Stimulated activated CD4-positive, alpha-beta T cell treated with anti-CD3 and anti-CD28 coated beads, Interleukin-12 subunit alpha, Interleukin-12 subunit beta, amount 100 ng/mL, for 48 hours (primary cell): ENCODE measurements around the gene VSIG10.
"Not testable (repeated sequence)": the region's sequence is repeated elsewhere in the genome, so short reads cannot be mapped to it uniquely, and the experiment has no call there.

Source experiments
- DNase-seq, 3 donors: peaks; one replicate each; pipeline ENCODE4 v3.0.0-alpha.2; 2020; ENCODE audit warnings: low read depth in 2 of 3, low spot score in 1 of 3

VSIG10 gene

DNA sequence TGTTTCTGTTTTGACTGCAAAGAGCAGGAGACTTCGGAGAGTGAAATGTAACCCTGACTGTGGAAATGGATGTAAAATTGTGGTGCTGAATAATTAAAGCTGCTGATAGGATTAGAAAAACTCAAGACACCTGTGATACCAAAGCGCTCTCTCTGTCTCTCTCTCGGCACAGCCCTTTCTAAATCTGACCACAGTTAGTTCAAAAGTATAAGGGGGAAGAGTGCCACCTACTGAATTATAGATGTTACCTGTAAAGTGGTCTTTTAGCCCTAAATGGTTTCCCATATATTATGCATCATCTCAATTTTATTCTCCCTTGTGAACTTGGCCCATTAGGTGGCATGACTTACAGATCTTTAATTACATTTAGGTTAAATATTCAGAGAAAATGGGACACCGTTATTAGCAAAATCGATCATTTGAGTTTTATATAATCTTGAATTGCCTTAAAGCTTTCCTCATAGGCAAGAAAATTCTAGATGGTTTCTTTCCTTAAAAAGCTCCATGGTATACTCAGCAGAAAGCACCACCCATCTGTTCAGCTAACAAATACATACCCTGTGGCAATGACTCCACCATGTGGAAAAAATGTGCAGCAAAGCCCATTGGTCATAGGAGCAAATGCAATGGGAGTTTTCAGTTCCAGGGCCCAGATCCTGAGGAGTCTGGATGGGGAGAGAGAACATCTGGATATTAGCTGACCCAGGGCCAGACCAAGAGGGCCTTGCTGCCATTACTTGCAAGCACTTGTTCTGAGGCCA is 69.2 kb downstream of the VSIG10 start:
- DNase-seq = no peak

DNA sequence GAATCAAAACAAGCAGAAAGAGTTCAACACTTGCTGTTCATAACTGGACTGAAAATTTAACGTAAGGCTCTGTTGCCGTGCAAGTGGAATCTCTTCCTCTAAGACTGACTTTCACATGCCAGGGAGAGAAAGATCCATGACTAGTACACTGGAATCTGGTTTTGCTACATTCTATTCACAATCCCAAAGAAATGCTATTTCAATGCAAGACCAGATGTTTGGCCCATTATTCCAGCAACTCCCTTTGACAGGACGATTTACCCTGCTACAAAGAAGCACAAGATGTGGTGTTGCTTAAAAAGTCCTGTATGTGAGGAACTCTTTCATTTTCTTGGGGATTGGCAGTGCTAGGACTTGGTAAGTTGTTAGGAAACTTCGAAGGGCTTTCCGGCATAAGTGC is 69.9 kb downstream of the VSIG10 start:
- no peak for DNase-seq

DNA sequence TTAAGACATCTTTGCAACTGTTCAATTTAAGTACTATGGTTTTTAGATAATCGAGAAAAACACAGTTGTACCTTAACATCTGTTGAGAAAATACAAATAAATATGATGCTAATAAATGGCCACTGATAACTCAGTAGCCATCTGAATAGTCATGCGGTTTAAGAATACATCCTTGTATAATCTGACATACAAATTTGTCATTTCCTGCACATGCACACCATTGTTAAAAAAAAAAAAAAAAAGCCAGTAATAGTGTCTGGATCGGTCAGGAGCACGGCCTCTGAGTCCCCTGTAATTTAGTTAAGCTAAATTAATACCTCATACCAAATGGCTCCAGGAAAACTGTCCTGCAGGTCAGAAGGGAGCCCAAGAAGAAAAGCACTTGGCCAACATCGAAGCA is 70.5 kb downstream of the VSIG10 start:
- DNase-seq = no peak

DNA sequence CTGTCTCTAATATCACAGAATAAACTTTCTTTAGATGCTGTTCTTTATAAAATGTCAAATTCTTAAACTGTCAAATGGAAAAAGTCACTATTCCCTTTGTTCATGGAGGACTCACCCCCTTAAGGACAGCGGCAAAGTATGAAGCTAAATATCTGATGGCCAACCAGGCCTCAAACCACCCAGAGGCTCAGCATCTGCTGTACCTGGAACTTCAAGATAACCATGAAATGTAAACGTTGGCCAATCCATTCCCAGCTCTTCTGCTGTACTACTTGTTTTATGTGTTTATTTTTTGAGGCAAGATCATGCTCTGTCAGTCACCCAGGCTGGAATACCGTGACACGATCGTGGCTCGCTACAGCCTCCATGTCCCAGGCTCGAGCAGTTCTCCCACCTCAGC is 71.6 kb downstream of the VSIG10 start:
- DNase-seq = no peak

DNA sequence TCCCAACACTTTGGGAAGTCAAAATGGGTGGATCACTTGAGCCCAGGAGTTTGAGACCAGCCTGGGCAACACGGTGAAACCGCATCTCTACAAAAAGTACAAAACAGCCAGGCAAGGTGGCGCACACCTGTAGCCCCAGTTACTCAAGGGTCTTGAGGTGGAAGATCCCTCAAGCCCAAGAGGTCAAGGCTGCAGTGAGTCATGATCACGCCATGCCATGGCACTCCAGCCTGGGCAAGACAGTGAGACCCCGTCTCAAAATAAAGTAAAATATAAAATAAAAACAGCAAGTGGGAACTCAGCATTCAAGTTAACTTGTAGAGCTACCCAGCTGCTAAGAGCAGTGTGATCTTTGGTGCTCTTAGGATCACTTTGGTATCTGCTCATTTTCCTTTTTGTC is 74.6 kb downstream of the VSIG10 start:
- DNase-seq = no peak

DNA sequence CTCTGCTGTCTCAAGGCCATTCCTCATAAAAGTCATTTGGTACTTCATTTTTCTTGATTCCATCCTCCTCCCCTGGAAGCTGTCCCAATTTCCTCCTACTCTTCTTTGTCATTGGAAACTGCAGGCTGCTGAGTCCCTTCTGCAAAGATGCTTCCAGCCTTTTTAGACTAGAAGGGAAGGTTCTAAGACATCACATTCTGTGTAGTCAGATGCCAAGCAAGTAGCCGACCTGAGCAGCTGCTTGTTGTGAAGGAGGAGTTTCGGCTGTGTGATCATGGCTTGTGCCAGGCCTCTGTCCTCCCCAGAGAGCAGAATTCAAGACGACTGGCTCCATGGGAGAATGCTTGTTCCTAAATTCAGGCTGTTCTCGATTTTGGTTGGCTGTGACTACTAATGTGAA is 78.6 kb downstream of the VSIG10 start:
- DNase-seq = no peak

DNA sequence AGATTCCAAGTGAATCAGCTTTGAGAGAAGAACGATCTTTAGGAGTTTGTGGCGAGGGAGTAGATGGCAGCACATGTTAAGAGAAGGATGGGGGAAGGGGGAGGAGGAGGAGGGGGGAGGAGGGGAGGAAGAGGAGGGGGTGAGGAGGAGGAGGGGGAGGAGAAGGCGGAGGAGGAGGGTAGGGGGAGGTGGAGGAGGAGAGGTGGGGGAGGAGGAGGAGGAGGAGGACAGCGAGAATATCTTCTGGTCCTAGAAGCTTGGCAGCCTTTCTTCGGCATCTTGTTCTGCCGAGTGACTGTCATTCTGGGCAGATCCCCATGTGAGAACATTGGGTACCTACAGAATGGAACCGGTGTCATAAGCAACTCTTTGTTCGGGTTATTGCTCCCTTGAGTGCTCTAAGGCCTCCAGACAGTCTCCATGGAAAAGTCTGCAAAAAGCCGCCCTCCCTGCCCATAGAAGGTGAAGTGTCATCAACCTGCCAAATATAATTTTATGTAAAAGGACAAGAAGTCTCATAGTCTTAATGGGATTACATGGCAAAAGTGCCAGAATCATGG is 80.4 kb downstream of the VSIG10 start:
- no peak for DNase-seq

DNA sequence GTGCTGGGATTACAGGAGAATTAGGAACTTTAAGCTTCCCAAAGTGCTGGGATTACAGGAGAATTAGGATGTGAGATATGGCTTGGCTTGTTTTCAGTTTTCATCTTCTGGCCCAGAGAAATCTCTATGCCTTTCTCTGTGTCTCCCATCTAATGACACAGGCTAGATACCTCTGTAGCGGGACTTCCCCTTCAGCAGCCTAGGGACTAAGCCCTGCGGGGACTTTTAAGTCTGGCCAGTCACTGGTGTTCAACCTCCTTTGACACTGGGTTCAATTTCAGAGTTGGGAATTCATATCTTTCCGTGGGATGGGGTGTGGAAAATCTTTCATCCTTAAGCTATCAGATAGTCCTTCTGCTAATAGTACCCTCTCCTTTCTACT is 81.1 kb downstream of the VSIG10 start:
- DNase-seq = no peak

DNA sequence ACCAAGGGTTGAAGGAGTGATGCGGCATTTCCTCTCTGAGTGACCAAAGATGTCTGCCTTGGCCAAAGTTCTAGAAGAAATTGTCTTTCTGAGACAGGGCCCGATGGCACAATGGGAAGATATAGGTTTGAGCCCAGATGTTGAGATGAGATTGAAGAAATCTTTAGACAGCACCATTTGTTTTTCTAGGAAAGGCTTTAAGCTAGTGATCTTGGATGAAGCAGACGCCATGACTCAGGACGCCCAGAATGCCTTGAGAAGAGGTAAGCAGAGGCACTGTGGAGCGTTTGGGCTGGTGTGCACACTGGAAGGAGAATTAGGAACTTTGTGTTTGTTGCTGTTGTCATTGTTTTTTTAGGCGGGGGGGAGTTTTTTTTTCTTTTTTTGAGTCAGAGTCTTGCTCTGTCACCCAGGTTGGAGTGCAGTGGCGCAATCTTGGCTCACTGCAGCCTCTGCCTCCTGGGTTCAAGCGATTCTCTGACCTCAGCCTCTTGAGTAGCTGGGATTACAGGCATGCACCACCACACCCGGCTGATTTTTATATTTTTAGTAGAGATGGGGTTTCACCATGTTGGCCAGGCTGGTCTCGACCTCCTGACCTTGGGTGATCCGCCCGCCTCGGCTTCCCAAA is 81.6 kb downstream of the VSIG10 start:
- DNase-seq = not testable (repeated sequence)

DNA sequence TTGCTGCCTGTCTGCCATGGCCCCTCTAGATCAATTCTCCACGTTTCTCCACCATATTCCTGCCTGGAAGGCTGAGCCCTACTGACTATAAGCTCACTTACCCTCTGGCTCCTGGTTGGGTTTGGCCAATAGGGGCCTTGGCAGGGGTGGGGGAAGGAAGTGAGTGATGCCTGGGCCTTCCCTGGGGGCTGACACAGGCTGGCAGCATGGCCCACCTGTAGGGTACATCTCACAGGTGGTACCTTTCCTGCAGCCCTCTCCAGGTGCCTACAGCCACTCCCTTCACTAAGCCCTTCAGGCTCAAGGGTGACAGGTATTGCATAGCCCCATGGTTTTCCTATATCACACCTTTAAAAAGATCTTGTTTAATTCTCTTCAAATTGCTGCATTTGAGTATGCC is 83.8 kb downstream of the VSIG10 start:
- no peak for DNase-seq

DNA sequence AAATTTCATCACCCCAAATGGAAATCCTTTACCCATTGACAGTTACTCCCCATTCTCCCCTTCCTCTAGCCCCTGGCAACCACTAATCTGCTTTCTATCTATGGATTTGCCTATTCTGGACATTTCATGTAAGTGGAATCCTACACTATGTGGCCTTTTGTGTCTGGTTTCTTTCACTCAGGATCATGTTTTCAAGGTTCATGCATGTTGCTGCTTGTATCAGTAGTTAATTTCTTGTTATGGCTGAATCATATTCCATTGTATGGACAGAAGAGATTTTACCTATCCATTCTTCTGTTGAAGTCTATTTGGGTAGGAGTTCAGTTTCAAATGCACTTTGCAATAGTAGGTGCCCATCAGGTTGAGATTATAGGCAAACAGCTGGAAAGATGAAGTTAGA is 85.9 kb downstream of the VSIG10 start:
- no peak for DNase-seq

DNA sequence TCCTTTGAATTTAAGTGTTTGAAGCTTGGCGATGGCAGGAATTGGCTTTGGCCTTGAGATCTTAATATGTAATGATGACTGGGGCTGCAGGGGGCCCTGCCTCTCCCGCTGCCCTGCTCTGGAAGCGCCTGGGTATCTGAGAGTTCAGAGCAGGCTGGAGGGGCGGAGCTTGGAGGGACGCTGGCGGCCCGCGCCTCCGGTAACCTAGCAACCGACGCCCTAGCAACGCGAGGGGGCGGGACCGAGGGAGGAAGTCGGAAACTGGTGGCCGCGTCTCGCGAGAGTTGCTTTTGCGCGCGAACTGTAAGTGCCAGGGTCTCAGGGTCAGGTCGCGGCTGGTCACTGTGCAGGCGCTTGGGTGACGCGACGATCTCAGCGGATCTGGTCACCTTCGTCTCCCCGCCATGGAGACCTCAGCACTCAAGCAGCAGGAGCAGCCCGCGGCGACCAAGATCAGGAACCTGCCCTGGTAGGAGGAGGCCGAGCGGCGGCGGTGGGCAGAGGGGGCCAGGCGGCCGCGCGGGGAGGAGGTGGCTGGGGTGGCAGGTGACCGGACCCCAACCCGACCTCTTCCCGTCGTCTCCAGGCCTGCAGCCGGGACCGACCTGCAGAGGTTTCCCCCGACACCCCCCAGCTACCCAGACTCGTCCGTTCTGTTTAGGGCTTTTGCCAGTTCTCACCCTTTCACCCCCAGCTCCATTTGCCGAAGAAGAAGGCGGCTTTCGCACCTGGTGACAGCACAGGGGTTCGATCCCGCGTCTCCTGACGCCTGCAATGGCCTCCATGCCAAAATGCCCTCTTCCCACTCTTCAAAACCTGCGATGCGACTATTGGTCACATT is 87.2 kb downstream of the VSIG10 start, which contains the start of gene RFC5:
RFC5 (plus strand) TSS at position 280 of the 841 bp plus-strand sequence; CDS start at position 405, 125 bp downstream.
- DNase-seq = peak; percentile 96 to 97 (median 97)

DNA sequence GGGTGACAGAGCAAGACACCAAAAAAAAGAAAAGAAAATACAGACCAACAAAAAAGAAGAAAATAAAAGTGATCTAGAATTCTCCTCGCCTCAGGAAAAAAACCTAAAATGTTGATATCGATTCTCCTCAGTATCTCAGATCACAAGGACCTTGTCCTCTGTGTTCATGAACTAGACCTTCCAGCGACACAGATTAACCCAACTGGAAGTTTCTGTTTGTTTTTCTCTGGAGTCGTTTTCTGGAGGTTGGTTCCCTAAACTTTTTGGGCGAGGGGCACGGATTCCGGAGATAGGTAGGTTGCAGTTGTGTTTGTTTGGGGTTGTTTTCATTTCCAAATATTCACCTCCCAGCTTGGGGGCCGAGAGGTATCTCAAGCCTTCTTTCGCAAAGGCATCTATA is 87.9 kb downstream of the VSIG10 start:
- DNase-seq = no peak

DNA sequence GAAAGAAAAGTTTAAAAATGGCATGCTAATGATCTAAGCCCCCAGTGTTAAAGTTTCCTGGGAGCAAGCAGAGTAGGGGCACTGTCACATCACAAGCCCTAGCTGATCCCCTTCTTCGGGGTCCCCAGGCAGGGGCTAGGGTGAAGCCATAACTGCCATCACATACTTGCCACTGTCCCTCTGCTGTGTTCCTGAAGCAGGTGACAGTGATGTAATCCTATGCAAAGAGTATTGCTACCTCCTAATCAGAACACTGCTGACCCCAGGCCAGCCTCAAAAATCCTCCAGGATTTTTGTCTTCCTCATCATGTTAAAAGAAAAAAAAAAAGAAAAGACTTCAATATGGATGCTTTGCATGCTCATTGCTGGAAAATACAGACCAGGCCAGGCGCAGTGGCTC is 88.5 kb downstream of the VSIG10 start:
- DNase-seq = no peak
